Ishikawa (cell line): ENCODE results near the gene EFCAB13.

Experiments
- CEBPB ChIP-seq: IDR thresholded peaks from 2 replicates; pipeline ENCODE4 v1.6.1; 2012
- CREB1 ChIP-seq: IDR thresholded peaks from 2 replicates; pipeline ENCODE4 v1.6.1; 2012; ENCODE audit warnings: low read depth
- EGR1 ChIP-seq: IDR thresholded peaks from 2 replicates; pipeline ENCODE4 v1.6.1; 2012
- EP300 ChIP-seq: IDR thresholded peaks from 2 replicates; pipeline ENCODE4 v1.6.1; 2012; ENCODE audit warnings: borderline replicate concordance
- FOXM1 ChIP-seq: IDR thresholded peaks from 2 replicates; pipeline ENCODE4 v1.6.1; 2012; ENCODE audit warnings: low read depth, borderline replicate concordance
- NFIC ChIP-seq: IDR thresholded peaks from 2 replicates; pipeline ENCODE4 v1.6.1; 2012
- RAD21 ChIP-seq: IDR thresholded peaks from 2 replicates; pipeline ENCODE4 v1.6.1; 2012; ENCODE audit warnings: low read depth
- TAF1 ChIP-seq: IDR thresholded peaks from 2 replicates; pipeline ENCODE4 v1.6.1; 2012; ENCODE audit warnings: low read depth, mild to moderate bottlenecking
- TCF12 ChIP-seq: IDR thresholded peaks from 2 replicates; pipeline ENCODE4 v1.6.1; 2012; ENCODE audit warnings: low read depth
- TEAD4 ChIP-seq: IDR thresholded peaks from 2 replicates; pipeline ENCODE4 v1.6.1; 2012
- YY1 ChIP-seq: IDR thresholded peaks from 2 replicates; pipeline ENCODE4 v1.6.1; 2012; ENCODE audit warnings: low read depth
- ZBTB7A ChIP-seq: IDR thresholded peaks from 2 replicates; pipeline ENCODE4 v1.6.1; 2012; ENCODE audit warnings: low read depth
- TF ChIP-seq, protein P1 (sequence below): IDR thresholded peaks from 2 replicates; pipeline ENCODE4 v1.6.1; 2012
- TF ChIP-seq, protein P2 (sequence below): IDR thresholded peaks from 2 replicates; pipeline ENCODE4 v1.6.1; 2012; ENCODE audit warnings: low read depth, mild to moderate bottlenecking
- TF ChIP-seq, protein P3 (sequence below): IDR thresholded peaks from 2 replicates; pipeline ENCODE4 v1.6.1; 2012

The EFCAB13 gene

DNA sequence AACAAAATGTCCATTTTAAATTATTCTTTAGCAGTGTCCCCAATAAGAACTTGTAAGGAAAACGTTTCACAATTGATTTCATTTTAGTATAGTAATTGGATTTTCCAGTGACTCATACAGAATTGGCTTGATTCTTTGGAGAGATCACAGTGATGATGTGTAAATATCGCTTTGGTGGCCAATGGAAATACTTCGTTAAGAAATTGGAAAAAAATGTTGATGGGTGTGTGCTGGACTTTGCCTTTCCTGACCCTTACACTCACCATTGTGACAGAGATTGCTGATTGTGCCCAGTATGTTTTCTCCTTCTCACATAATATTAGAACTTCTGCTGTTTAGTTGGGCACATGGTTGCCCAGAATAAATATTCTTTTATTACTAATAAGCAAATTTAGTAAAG lies 7.4 kb upstream of the EFCAB13 start:
- TF ChIP-seq RAD21 (no peak), CREB1 (no peak), EP300 (no peak), ZBTB7A (no peak), FOXM1 (no peak), NFIC (no peak), CEBPB (no peak), TAF1 (no peak), TCF12 (no peak), YY1 (no peak), EGR1 (no peak), TEAD4 (no peak)
- TF ChIP-seq, protein P1, sequence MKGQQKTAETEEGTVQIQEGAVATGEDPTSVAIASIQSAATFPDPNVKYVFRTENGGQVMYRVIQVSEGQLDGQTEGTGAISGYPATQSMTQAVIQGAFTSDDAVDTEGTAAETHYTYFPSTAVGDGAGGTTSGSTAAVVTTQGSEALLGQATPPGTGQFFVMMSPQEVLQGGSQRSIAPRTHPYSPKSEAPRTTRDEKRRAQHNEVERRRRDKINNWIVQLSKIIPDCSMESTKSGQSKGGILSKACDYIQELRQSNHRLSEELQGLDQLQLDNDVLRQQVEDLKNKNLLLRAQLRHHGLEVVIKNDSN = no peak
- TF ChIP-seq, protein P2, sequence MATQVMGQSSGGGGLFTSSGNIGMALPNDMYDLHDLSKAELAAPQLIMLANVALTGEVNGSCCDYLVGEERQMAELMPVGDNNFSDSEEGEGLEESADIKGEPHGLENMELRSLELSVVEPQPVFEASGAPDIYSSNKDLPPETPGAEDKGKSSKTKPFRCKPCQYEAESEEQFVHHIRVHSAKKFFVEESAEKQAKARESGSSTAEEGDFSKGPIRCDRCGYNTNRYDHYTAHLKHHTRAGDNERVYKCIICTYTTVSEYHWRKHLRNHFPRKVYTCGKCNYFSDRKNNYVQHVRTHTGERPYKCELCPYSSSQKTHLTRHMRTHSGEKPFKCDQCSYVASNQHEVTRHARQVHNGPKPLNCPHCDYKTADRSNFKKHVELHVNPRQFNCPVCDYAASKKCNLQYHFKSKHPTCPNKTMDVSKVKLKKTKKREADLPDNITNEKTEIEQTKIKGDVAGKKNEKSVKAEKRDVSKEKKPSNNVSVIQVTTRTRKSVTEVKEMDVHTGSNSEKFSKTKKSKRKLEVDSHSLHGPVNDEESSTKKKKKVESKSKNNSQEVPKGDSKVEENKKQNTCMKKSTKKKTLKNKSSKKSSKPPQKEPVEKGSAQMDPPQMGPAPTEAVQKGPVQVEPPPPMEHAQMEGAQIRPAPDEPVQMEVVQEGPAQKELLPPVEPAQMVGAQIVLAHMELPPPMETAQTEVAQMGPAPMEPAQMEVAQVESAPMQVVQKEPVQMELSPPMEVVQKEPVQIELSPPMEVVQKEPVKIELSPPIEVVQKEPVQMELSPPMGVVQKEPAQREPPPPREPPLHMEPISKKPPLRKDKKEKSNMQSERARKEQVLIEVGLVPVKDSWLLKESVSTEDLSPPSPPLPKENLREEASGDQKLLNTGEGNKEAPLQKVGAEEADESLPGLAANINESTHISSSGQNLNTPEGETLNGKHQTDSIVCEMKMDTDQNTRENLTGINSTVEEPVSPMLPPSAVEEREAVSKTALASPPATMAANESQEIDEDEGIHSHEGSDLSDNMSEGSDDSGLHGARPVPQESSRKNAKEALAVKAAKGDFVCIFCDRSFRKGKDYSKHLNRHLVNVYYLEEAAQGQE = no peak
- TF ChIP-seq, protein P3, sequence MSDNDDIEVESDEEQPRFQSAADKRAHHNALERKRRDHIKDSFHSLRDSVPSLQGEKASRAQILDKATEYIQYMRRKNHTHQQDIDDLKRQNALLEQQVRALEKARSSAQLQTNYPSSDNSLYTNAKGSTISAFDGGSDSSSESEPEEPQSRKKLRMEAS = no peak

DNA sequence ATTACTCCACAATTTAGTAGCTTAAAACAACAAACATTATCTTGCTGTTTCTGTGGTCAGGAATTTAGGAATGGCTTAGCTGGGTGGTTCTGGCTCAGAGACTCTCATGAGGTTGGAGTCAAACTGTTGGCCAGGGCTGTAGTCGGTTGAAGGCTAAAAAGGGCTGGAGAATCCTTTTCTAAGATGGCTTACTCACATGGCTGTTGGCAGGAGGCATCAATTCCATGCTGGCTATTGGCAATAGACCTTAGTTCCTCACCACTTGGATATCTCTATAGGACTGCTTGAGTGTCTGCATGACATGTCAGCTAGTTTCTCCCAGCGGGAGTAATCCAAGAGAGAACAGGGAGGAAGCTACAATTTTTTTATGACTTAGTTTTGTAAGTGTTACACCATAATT lies 6.6 kb upstream of the EFCAB13 start:
- TF ChIP-seq, protein P3 = no peak
- TF ChIP-seq TAF1 = no peak
- TF ChIP-seq ZBTB7A = no peak
- TF ChIP-seq, protein P2 = no peak

DNA sequence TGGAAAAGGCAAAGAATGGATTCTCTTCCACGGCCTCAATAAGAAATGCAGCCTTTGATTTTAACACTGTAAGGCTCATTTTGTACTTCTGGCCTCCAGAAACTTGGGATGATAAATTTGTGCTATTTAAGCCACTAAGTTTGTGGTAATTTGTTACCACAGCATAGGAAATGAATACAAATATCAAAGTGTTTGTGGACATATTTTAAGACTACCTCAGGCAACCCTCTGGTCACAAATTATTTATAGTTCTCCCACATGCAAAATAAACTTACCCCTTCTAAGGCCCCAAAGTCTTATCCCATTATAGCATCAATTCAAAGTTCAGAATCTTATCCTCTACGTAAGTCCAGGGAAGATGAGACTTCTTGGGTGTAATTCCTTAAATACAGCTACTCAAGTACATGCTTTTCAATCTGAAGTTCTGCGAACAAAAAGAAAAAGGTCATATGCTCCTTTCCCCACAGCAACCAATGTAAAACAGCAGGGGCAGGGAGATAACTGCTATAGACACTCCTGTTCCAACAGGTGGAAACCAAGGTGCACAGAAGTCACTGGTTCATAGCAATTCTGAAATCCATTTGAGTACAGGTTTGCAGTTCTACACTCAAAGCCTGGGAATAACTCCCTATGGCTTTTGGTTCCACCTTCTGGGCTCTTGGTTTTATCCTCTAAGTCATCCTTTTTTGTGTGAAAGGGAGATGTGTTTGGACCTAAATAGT lies 5.4 kb upstream of the EFCAB13 start:
- no peak for TF ChIP-seq TCF12

DNA sequence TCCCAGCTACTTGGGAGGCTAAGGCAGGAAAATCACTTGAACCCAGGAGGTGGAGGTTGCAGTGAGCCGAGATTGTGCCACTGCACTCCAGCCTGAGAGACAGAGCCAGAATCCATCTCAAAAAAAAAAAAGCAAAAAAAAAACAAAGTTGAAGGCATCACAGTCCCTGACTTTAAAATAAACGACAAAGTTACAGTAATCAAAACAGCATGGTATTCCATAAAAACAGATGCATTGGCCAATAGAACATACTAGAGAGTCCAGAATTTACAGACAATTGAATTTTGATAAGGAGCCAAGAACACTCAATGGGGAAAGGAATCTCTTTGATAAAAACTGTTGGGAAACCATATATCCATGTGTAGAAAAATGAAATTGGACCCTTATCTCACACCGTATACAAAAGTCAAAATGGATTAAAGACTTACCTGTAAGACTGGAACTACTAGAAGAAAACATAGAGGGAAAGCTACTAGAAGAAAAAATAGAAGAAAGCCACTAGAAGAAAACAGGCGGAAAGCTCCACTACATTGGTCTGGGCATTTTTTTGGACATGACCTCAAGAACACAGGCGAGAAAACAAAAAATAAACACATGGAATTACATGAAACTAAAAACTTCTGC lies 2.8 kb upstream of the EFCAB13 start:
- TF ChIP-seq CEBPB = no peak
- no peak for TF ChIP-seq TAF1
- TF ChIP-seq FOXM1 = no peak
- TF ChIP-seq EP300 = no peak
- TF ChIP-seq ZBTB7A = no peak
- TF ChIP-seq, protein P3 = no peak
- TF ChIP-seq, protein P2 = no peak
- no peak for TF ChIP-seq NFIC
- no peak for TF ChIP-seq YY1
